ENCODE results near the gene RTTN. TPM values are rescaled to one million over a fixed set of nuclear protein-coding genes. Genes with fewer than 3 reads are reported as not detected.

Gene RTTN
- total RNA-seq, 2 donors from 2014 or later, result 13.0 to 20.1 TPM

DNA sequence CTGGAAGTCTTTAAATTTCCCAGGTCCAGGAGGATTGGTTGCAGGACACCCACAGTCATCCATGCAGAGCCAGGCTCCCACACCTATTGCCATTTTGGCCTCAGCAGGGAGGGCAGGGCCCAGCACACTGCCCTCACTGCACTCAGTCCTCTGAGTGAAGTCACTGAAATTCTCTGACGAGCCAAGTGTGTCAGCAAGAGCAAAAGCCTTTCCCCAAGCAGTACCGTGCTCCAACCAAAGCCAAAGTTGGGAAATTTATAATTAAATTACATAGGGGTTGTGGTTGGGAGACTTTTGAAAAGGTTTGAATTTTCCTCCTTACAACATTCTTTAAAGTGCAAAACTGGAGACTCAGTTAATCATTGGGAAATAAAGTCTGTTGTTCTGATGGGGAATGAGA lies 159.3 kb downstream of the RTTN start:
- WGBS, 2 donors, result 94 to 95% methylated on average over 2 of the region's 2 CpGs
- Histone ChIP-seq H3K4me3 (no peak overlapping the region), H3K36me3 (replicated peaks in 1 of 2; ENCODE audit: insufficient read depth in 1 of 2, low read depth in 2 of 2) (no peaks in the 10 kb centered on the region), H3K27ac (no peak overlapping the region), H3K9me3 (no peaks in the 10 kb centered on the region), H3K4me1 (no peaks in the 10 kb centered on the region), H3K27me3 (no peaks in the 10 kb centered on the region)
- ATAC-seq (no peak), DNase-seq (no peak)
- intact Hi-C loops (cut with DNase I), result no loop called here
- TF ChIP-seq POLR2A (IDR thresholded peaks at IDR 0.05) (no peak), CTCF (IDR thresholded peaks at IDR 0.05) (no peak)

DNA sequence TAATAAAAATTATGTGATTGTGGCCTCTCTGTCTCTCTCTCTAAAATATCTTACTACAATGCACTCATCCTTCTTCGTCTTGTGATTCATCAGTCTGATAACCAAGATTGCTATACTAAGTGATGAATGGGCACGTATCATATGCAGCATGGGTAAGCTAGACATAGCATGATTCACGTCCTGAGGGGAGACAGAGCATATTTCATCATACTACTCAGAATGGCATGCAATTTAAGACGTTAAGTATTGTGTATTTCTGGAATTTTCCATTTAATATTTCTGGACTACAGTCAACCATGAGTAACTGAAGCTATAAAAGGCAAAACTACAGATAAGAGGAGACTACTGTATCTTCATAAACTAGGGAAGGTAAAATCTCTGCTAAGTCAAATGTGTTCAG lies 160.9 kb downstream of the RTTN start:
- H3K4me1 ChIP-seq, result no peaks in the 10 kb centered on the region
- H3K9me3 ChIP-seq, result no peaks in the 10 kb centered on the region
- WGBS, 2 donors, result 60 to 68% methylated on average over 4 of the region's 4 CpGs
- no peak overlapping the region for H3K27ac ChIP-seq
- no peaks in the 10 kb centered on the region for H3K36me3 ChIP-seq (replicated peaks in 1 of 2; ENCODE audit: insufficient read depth in 1 of 2, low read depth in 2 of 2)
- no peak overlapping the region for H3K4me3 ChIP-seq
- TF ChIP-seq CTCF (IDR thresholded peaks at IDR 0.05) (no peak), POLR2A (IDR thresholded peaks at IDR 0.05) (no peak)
- intact Hi-C loops (cut with DNase I), result no loop called here
- no peak for ATAC-seq
- no peaks in the 10 kb centered on the region for H3K27me3 ChIP-seq
- DNase-seq, result no peak

DNA sequence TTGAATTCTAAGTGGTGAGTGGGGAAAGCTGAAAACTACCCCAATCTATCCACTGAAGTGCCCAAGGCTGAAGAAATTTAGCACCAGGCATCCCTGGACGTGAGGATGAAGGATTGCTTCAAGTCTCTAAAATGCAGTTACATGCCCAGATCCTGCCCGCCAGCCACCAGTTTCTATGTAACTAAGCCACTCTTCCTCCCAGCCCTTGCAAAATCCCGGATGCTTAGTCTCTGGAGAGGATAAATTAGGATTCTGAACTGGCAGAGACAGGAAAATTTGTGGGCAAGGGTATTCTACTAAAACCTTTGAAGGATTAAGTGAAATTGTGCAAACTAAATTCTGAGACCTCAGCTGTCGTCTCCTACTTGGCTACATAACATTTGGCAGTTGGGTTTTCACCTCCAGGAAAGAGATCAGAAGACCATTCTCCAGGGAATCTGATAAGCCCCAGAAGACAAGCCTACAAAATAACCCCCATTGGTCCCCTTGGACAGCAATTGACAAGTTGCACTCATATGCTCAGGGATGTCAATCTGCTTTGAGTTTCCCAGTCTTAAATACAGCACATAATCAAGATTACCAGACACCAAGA lies 163.9 kb downstream of the RTTN start:
- H3K27me3 ChIP-seq, result no peaks in the 10 kb centered on the region
- TF ChIP-seq POLR2A (IDR thresholded peaks at IDR 0.05), result no peak
- no peak for TF ChIP-seq CTCF (IDR thresholded peaks at IDR 0.05)
- H3K27ac ChIP-seq, result no peak overlapping the region
- 93 to 98% methylated on average over 4 of the region's 4 CpGs for WGBS, 2 donors
- intact Hi-C loops (cut with DNase I), result no loop called here
- no peaks in the 10 kb centered on the region for H3K4me1 ChIP-seq
- no peak for ATAC-seq
- H3K4me3 ChIP-seq, result no peak overlapping the region
- no peak for DNase-seq
- H3K36me3 ChIP-seq (replicated peaks in 1 of 2; ENCODE audit: insufficient read depth in 1 of 2, low read depth in 2 of 2), result no peaks in the 10 kb centered on the region
- H3K9me3 ChIP-seq, result no peaks in the 10 kb centered on the region

DNA sequence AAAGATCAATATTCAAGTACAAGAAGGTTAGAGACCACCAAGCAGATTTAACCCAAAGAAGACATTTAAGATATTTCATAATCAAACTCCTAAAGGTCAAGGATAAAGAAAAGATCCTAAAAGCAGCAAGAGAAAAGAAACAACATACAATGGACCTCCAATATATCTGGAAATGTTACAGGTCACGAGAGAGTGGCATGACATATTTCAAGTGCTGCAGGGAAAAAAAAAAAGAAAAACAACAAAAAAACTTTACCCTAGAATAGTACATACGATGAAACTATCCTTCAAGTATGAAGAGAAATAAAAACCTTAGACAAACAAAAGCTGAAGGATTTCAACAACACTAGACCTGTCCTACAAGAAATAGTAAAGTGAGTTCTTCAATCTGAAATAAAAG lies 166.3 kb downstream of the RTTN start:
- Histone ChIP-seq H3K4me1 (no peaks in the 10 kb centered on the region), H3K27ac (no peak overlapping the region), H3K27me3 (no peaks in the 10 kb centered on the region), H3K4me3 (no peak overlapping the region), H3K9me3 (no peaks in the 10 kb centered on the region), H3K36me3 (replicated peaks in 1 of 2; ENCODE audit: insufficient read depth in 1 of 2, low read depth in 2 of 2) (no peaks in the 10 kb centered on the region)
- no peak for TF ChIP-seq POLR2A (IDR thresholded peaks at IDR 0.05)
- no peak for TF ChIP-seq CTCF (IDR thresholded peaks at IDR 0.05)
- no peak for ATAC-seq
- 87 to 89% methylated on average over 2 of the region's 2 CpGs for WGBS, 2 donors
- DNase-seq, result no peak
- intact Hi-C loops (cut with DNase I), result no loop called here

DNA sequence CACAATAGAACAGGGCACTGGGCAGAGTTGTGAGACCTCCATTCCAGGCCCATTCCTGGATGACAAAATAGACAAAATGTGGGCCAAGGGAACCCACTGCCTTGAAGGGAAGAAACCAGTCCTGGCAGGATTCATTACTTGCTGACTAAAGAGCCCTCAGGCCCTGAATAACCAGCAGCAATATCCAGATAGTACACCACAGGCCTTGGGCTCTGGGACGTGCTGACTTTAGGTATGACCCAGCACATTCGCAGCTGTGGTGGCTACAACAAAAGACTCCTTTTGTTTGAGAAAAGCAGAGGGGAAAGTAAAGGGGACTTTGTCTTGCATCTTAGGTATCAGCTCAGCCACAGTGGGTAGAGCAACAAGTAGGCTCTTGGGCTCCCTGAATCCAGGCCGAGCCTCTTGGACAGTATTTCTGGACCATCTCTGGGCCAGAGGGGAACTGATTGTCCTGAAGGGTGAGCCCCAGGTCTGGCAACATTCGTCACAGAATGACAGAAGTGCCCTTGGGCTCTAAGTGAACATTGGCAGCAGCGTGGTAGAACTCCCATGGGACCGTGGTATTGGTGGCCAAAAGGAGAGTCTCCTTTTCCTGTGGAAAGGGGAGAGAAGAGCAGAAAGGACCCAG lies 167.9 kb downstream of the RTTN start:
- H3K9me3 ChIP-seq, result no peaks in the 10 kb centered on the region
- TF ChIP-seq POLR2A (IDR thresholded peaks at IDR 0.05) (no peak), CTCF (IDR thresholded peaks at IDR 0.05) (no peak)
- ATAC-seq, result no peak
- H3K4me3 ChIP-seq, result no peak overlapping the region
- intact Hi-C loops (cut with DNase I), result no loop called here
- no peaks in the 10 kb centered on the region for H3K4me1 ChIP-seq
- H3K27me3 ChIP-seq, result no peaks in the 10 kb centered on the region
- no peak overlapping the region for H3K27ac ChIP-seq
- no peaks in the 10 kb centered on the region for H3K36me3 ChIP-seq (replicated peaks in 1 of 2; ENCODE audit: insufficient read depth in 1 of 2, low read depth in 2 of 2)
- 85 to 93% methylated on average over 5 to 6 of the region's 6 CpGs for WGBS, 2 donors
- DNase-seq, result no peak

All from body of pancreas (tissue), 4 donors.